HG03558 (cell line): ENCODE results near the gene RBFA.

ENCODE experiments used
- ATAC-seq: cut with Tn5 transposase; IDR thresholded peaks from one replicate; pipeline ENCODE4 v1.9.1; 2021; ENCODE audit warnings: moderate number of reproducible peaks; ENCODE audit not compliant: unreplicated experiment; ENCODE audit errors: extremely low read depth

The RBFA gene

DNA sequence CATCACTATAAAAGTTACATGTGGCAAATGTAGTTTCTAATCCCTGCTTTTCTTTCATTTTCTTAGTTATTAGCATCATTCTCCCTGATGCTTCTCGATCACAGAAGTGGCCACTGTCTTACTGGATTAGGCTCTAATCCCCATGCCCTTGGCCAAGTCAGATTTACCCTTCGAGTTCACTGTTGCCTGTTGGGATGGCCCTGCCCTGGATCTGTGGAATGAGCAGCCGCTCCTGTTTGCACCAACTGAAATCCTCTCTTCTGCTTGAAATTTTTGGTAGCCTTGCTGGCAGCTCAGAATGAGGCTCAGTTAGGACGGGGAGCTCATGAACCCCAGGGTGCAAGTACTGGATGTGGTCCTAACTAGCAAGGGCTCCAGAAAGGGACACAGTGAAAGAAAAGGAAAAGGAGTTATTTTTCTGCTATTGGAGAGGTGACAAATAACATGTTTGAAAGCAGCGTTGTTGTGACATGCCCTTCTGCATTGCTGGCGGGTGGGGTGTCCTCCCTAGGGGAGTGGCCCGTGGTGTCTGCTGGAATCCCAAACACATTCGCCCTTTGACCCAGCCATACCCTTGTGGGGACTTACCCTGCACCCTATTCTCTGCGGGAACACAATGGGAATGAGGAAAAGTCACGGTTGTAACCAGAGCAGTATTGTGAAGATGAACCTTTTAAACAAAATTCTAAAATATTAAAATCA, 34.5 kb downstream of the RBFA start:
- no peak for ATAC-seq

DNA sequence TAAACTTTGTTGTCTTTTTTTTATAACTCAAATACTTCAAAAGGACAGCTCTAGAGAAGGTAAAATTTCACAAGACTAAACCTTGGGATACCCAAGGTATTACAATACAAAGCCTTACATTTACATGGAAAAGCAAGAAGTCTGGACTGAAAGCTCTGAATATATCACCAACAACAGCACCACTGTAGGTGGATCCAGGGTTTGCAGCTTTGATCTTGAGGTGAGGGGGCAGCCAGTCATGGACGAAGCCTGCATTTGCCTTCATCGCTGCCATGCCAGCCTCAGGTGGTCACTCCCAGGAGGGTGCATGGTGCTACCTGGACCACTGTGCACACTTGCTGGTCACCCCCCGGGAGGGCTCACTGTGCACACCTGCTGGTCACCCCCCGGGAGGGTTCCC, 36.6 kb downstream of the RBFA start:
- no peak for ATAC-seq

DNA sequence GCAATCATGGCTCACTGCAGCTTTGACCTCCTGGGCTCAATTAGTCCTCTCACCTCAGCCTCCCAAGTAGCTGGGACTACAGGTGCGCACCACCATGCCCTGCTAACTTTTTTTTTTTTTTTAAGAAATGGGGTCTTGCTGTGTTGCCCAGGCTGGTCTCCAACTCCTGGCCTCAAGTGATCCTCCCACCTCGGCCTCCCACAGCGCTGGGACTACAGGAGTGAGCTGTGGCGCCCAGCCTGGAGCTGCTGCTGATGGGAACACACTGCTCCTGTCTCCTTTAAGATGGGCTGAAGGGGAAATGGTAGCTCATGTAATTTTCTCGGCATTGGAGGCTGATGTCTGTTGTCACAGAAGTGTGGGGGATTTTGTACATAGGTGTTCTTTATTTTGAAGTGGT, 39.9 kb downstream of the RBFA start:
- ATAC-seq: no peak

DNA sequence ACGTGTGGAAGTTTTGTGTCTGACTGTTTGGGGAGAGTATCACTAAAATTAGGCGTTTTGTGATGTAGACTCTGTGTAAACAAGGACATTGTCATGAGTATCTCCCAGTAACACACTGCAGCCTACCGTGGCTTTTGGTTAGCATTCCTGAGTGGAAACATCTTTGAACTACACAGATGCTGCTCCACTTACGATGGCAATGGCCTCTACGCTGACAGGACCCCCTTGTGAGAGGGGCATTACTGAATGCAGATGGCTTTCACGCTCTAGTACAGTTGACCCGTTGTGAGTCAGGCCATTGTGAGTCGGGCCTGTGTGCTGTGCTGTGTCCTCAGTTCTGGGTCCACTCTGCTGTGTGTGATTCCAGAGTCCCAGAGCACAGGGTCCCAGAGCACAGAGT, 40.5 kb downstream of the RBFA start:
- no peak for ATAC-seq

DNA sequence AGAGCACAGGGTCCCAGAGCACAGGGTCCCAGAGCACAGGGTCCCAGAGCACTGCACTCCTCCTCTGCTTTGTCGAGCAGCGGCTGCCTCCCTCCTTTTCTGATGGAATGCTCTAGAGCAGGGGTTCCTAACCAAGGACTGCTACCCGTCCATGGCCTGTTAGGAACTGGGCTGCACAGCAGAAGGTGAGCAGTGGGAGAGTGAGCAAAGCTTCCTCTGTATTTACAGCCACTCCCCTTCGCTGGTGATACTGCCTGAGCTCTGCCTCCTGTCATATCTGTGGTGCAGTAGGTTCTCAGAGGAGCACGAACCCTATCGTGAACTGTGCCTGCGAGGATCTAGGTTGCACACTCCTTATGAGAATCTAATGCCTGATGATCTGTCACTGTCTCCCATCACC, 41.7 kb downstream of the RBFA start:
- no peak for ATAC-seq

DNA sequence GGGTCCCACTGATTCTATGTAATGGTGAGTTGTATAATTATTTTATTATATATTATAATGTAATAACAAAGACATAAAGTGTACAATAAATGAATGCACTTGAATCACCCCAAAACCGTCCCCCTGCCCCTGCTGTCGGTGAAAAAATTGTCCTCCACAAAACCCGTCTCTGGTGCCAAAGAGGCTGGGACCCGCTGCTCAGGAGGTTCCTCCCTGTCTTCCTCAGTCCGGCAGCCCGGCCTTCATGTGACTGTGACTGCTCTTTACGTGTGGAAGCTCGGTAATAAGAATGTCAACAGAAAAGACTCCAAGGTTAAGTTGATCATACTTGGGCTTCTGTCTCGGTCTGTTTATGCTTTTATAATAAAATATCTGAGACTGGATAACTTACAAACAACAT, 42.1 kb downstream of the RBFA start:
- ATAC-seq: no peak

DNA sequence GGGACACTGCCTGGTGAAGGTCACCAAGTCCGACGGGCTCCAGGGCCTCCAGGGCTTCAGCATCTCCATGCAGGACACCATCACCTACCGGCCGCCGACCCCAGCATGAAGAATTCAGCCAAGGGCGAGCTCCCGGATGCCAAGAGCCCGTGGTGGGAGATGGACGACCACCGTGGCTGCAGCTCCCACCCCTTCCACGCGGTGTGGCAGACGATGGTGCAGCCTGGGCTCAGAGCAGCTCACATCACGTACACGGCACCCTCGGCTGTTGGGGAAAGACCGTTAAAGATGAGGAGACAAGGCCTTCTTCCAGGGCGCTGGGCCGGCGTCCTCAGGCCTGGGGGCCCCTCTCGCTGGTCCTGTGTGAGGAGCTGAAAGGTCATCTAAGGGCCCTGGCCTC, 43.6 kb downstream of the RBFA start:
- ATAC-seq: no peak
